ENCODE measurements around the gene TIMM17B.

GRCh38 chrX:48939524-48940228 lies 42.1 kb upstream of the TIMM17B start:
- TF ChIP-seq POLR2A (IDR thresholded peaks at IDR 0.05): peak in 1 of 4 donors; percentile 14
- no peak for TF ChIP-seq CTCF (IDR thresholded peaks at IDR 0.05)
